GM23338 (cell line): Measurements from ENCODE around the gene PRODH2. TPM values are rescaled to one million over a fixed set of nuclear protein-coding genes. Genes with fewer than 3 reads are reported as not detected.

ENCODE experiments used
- ATAC-seq: fragments of 200-7000 bp; cut with Tn5 transposase; 3 replicates; pipeline ENCODE4 v1.9.1; 2020
- DNase-seq: peaks from one replicate; pipeline ENCODE4 v3.0.0-alpha.2; 2015; ENCODE audit warnings: low spot score
- H2AFZ ChIP-seq: fragments of 200-600 bp; sonication (generic); 2 replicates; pipeline ENCODE4 v1.8.0; 2016; ENCODE audit warnings: antibody characterized with exemption, mild to moderate bottlenecking, moderate library complexity
- H3F3A ChIP-seq: fragments of 200-600 bp; sonication (generic); replicated peaks from 2 replicates; pipeline ENCODE4 v1.8.0; 2017; ENCODE audit warnings: antibody characterized with exemption, mixed run types, low read depth
- H3K27ac ChIP-seq: fragments of 200-600 bp; sonication (generic); 2 replicates; pipeline ENCODE4 v1.6.1; 2016; ENCODE audit warnings: low read depth
- H3K27me3 ChIP-seq: fragments of 200-600 bp; sonication (generic); 2 replicates; pipeline ENCODE4 v1.8.0; 2016; ENCODE audit warnings: mild to moderate bottlenecking, mixed run types, moderate library complexity; ENCODE audit not compliant: insufficient read depth
- H3K36me3 ChIP-seq: fragments of 200-600 bp; sonication (generic); 2 replicates; pipeline ENCODE4 v1.8.0; 2016; ENCODE audit warnings: mild to moderate bottlenecking; ENCODE audit not compliant: insufficient read depth
- H3K4me1 ChIP-seq: fragments of 200-600 bp; sonication (generic); 2 replicates; pipeline ENCODE4 v1.8.0; 2016; ENCODE audit warnings: mild to moderate bottlenecking, moderate library complexity; ENCODE audit not compliant: insufficient read depth
- H3K4me2 ChIP-seq: fragments of 200-600 bp; sonication (generic); 2 replicates; pipeline ENCODE4 v1.7.1; 2017; ENCODE audit warnings: mixed run types
- H3K4me3 ChIP-seq: fragments of 200-600 bp; sonication (generic); 2 replicates; pipeline ENCODE4 v1.6.1; 2016; ENCODE audit warnings: mixed run types
- H3K79me2 ChIP-seq: fragments of 200-600 bp; sonication (generic); replicated peaks from 2 replicates; pipeline ENCODE4 v1.8.0; 2017; ENCODE audit warnings: mild to moderate bottlenecking; ENCODE audit not compliant: insufficient read depth
- H3K9me2 ChIP-seq: fragments of 200-600 bp; sonication (generic); 2 replicates; pipeline ENCODE4 v1.8.0; 2017; ENCODE audit not compliant: insufficient read depth
- H4K20me1 ChIP-seq: fragments of 200-600 bp; sonication (generic); replicated peaks from 2 replicates; pipeline ENCODE4 v1.8.0; 2017; ENCODE audit warnings: mild to moderate bottlenecking; ENCODE audit not compliant: insufficient read depth
- H3K27ac Mint-ChIP-seq: 2 replicates; pipeline ENCODE4 v1.8.0; 2020; ENCODE audit warnings: inconsistent platforms, mild to moderate bottlenecking, moderate library complexity, mixed read lengths
- H3K27me3 Mint-ChIP-seq: 3 replicates; pipeline ENCODE4 v1.8.0; 2022; ENCODE audit warnings: low read depth, mild to moderate bottlenecking, moderate library complexity, mixed read lengths, inconsistent platforms; ENCODE audit not compliant: insufficient read depth, poor library complexity
- H3K36me3 Mint-ChIP-seq: 3 replicates; pipeline ENCODE4 v1.8.0; 2021; ENCODE audit warnings: low read depth, mild to moderate bottlenecking, inconsistent platforms, moderate library complexity, mixed read lengths
- H3K4me1 Mint-ChIP-seq: 3 replicates; pipeline ENCODE4 v1.8.0; 2020; ENCODE audit warnings: mild to moderate bottlenecking, inconsistent platforms, mixed read lengths
- H3K4me3 Mint-ChIP-seq: 3 replicates; pipeline ENCODE4 v1.8.0; 2021; ENCODE audit warnings: moderate library complexity, mild to moderate bottlenecking, inconsistent platforms, mixed read lengths
- H3K9me3 Mint-ChIP-seq: 3 replicates; pipeline ENCODE4 v1.8.0; 2020; ENCODE audit warnings: moderate library complexity, mild to moderate bottlenecking, inconsistent platforms, mixed read lengths
- CREB1 ChIP-seq: fragments of 250-450 bp; sonication (Bioruptor Pico); IDR thresholded peaks from 2 replicates; pipeline ENCODE4 v1.5.0; 2020; ENCODE audit warnings: low read depth, mild to moderate bottlenecking, moderate library complexity
- CTCF ChIP-seq, 2 experiments: fragments of 200-600 bp in 1 of 2; sonication (generic) in 1 of 2; conservative IDR thresholded peaks; 2 replicates each; pipeline versions ENCODE4 v1.5.1 to v1.6.1; 2016 to 2017; ENCODE audit warnings: antibody characterized with exemption in 2 of 2, low read depth in 2 of 2, mild to moderate bottlenecking in 2 of 2, moderate library complexity in 1 of 2
- ETS1 ChIP-seq: IDR thresholded peaks from 2 replicates; pipeline ENCODE4 v1.6.1; 2016; ENCODE audit warnings: antibody characterized with exemption
- EZH2 ChIP-seq: fragments of 200-600 bp; sonication (generic); IDR thresholded peaks from one replicate; pipeline ENCODE4 v1.8.0; 2017; ENCODE audit warnings: antibody characterized with exemption, mild to moderate bottlenecking, low read depth; ENCODE audit not compliant: unreplicated experiment
- EZH2phosphoT487 ChIP-seq: fragments of 200-600 bp; sonication (generic); IDR thresholded peaks from one replicate; pipeline ENCODE4 v1.8.1; 2018; ENCODE audit warnings: antibody characterized with exemption; ENCODE audit not compliant: unreplicated experiment
- JUNB ChIP-seq: IDR thresholded peaks from one replicate; pipeline ENCODE4 v1.6.1; 2016; ENCODE audit warnings: antibody characterized with exemption; ENCODE audit not compliant: unreplicated experiment
- NANOG ChIP-seq: IDR thresholded peaks from 2 replicates; pipeline ENCODE4 v1.6.1; 2016; ENCODE audit warnings: antibody characterized with exemption, borderline replicate concordance
- POLR2AphosphoS5 ChIP-seq: IDR thresholded peaks from 2 replicates; pipeline ENCODE4 v1.6.1; 2016; ENCODE audit warnings: antibody characterized with exemption, low read depth
- REST ChIP-seq: IDR thresholded peaks from one replicate; pipeline ENCODE4 v1.6.1; 2018; ENCODE audit warnings: antibody characterized with exemption; ENCODE audit not compliant: unreplicated experiment
- STAT1 ChIP-seq: IDR thresholded peaks from one replicate; pipeline ENCODE4 v1.6.1; 2016; ENCODE audit warnings: antibody characterized with exemption; ENCODE audit not compliant: unreplicated experiment
- ZNF114 ChIP-seq: fragments of 250-450 bp; sonication (Bioruptor Pico); IDR thresholded peaks from 2 replicates; pipeline ENCODE4 v1.5.0; 2020; ENCODE audit warnings: mild to moderate bottlenecking, moderate library complexity
- ZNF331 ChIP-seq: fragments of 250-450 bp; sonication (Bioruptor Pico); IDR thresholded peaks from 2 replicates; pipeline ENCODE4 v1.5.0; 2020; ENCODE audit warnings: low read depth, mild to moderate bottlenecking, moderate library complexity
- ZNF462 ChIP-seq: fragments of 250-450 bp; sonication (Bioruptor Pico); IDR thresholded peaks from 2 replicates; pipeline ENCODE4 v1.5.0; 2020; ENCODE audit warnings: mild to moderate bottlenecking, moderate library complexity
- polyA plus RNA-seq: library from polyadenylated mRNA; unstranded; fragments of >200 nt; fragmentation: Nextera tagmentation; extraction: Ambion mirVana; gene quantifications from 2 replicates; pipeline ENCODE4 v1.2.1, GENCODE V29; 2016
- total RNA-seq: library from RNA; depleted of rRNA; stranded (reverse); fragments of >200 nt; shearing (Covaris generic); gene quantifications from 2 replicates; pipeline ENCODE4 v1.2.3, GENCODE V29; 2014

PRODH2 gene
- total and polyA plus RNA-seq, 2 experiments from 2014 or later = not detected

DNA sequence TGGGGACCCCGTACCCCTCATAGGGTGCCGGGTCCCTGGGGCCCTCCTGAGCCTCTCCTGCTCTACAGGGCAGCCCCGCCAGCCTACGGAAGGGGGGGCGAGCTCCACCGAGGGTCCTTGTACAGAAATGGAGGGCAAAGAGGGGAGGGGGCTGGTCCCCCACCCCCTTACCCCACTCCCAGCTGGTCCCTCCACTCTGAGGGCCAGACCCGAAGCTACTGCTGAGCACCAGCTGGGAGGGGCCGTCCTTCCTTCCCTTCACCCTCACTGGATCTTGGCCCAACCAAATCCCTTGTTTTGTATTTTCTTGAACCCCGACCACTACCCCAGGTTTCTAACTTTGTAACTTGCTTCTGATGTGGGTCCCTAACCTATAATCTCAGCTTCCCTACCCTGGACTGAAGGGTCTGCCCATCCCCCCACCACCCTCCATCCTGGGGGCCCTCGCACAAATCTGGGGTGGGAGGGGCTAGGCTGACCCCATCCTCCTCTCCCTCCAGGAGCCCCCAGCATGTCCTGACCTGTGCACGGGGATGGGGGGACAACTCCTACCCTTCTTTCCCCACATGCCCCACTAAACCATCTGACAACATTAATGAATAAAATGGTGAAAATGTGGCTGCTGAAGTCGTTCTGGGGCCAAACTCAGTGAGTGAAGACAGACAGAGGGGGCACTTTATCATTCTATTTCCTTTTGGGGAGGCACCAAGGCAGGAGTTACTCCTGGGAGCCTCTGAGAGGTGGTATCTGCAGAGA, 24.3 kb downstream of the PRODH2 start:
- no peak overlapping the region for H3K27ac ChIP-seq
- no peak overlapping the region for H3K4me2 ChIP-seq
- H4K20me1 ChIP-seq = no peaks in the 10 kb centered on the region
- H3K79me2 ChIP-seq = no peaks in the 10 kb centered on the region
- H3K4me3 ChIP-seq = no peak overlapping the region
- Mint-ChIP-seq H3K4me3 (no peak overlapping the region; the same call in 2 of the 3 replicates), H3K27me3 (peaks cover 22% of the 10 kb centered on the region), H3K4me1 (peaks cover 20% of the 10 kb centered on the region), H3K9me3 (no peaks in the 10 kb centered on the region), H3K36me3 (no peaks in the 10 kb centered on the region; the same call in 2 of the 3 replicates), H3K27ac (no peak overlapping the region)
- no peaks in the 10 kb centered on the region for H3K36me3 ChIP-seq
- peaks cover 5% of the 10 kb centered on the region; the same call in 1 of the 2 replicates for H3K4me1 ChIP-seq
- no peak for ATAC-seq
- H2AFZ ChIP-seq = no peak overlapping the region
- no peaks in the 10 kb centered on the region for H3K27me3 ChIP-seq
- H3K9me2 ChIP-seq = no peaks in the 10 kb centered on the region
- 0 out of 2 replicates have a peak, but pooled peaks cover 4% of the 10 kb centered on the region for H3F3A ChIP-seq
- TF ChIP-seq POLR2AphosphoS5 (no peak), JUNB (no peak), CREB1 (no peak), EZH2phosphoT487 (no peak), STAT1 (no peak), ZNF114 (CRISPR knock-in tag) (no peak), CTCF (conservative IDR thresholded peaks at IDR 0.05; ENCODE audit: low read depth in 2 of 2) (no peak), ZNF331 (CRISPR knock-in tag) (no peak), ETS1 (no peak), REST (no peak), ZNF462 (no peak), NANOG (no peak), EZH2 (no peak)
- DNase-seq = no peak
